Right lobe of liver (tissue), 4 donors: ENCODE measurements around the gene PLXNA2.

ENCODE experiments used
- POLR2A ChIP-seq: fragments of 450-650 bp; IDR thresholded peaks from one replicate; pipeline ENCODE4 v1.6.1; 2017; ENCODE audit warnings: antibody characterized with exemption, mild to moderate bottlenecking
- TF ChIP-seq, protein P1 (sequence below), 4 donors: fragments of 200-600 bp in 3 of 4; fragments of 450-650 bp in 1 of 4; IDR thresholded peaks; one replicate each; pipeline versions ENCODE4 v1.5.1 to v1.8.0; 2016 to 2022; ENCODE audit warnings: antibody characterized with exemption in 4 of 4, mild to moderate bottlenecking in 2 of 4
- donor health status: DM: no; HTN: no; CAD: no.
- donor health status: DM: no; HTN: no; CAD: no.
- donor health status: DM: no; HTN: yes; CAD: no.

DNA sequence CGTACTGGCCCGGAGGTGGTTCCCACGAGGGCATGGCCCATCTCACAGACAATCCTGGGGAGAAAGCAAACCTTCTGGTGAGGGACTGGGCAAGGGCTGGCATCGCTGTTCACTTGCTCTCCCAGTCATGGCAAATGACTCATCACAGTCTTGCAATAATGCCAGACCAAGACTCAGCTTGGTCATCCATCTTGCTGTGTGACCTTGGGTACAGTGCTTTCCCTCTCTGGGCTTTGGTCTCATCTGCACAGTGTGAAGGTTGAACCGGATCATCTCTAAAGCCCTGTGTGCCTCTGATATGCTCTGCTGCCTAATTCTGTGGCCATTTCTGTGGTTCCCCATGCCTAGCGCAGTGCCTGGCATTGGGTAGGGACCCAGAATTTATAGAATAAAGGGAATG, 189.7 kb downstream of the PLXNA2 start:
- TF ChIP-seq, protein P1, sequence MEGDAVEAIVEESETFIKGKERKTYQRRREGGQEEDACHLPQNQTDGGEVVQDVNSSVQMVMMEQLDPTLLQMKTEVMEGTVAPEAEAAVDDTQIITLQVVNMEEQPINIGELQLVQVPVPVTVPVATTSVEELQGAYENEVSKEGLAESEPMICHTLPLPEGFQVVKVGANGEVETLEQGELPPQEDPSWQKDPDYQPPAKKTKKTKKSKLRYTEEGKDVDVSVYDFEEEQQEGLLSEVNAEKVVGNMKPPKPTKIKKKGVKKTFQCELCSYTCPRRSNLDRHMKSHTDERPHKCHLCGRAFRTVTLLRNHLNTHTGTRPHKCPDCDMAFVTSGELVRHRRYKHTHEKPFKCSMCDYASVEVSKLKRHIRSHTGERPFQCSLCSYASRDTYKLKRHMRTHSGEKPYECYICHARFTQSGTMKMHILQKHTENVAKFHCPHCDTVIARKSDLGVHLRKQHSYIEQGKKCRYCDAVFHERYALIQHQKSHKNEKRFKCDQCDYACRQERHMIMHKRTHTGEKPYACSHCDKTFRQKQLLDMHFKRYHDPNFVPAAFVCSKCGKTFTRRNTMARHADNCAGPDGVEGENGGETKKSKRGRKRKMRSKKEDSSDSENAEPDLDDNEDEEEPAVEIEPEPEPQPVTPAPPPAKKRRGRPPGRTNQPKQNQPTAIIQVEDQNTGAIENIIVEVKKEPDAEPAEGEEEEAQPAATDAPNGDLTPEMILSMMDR (IDR thresholded peaks at IDR 0.05), result no peak
- no peak for TF ChIP-seq POLR2A
